Endothelial cell of umbilical vein (primary cell): ENCODE results near the gene PCP4L1. TPM values are rescaled to one million over a fixed set of nuclear protein-coding genes. Genes with fewer than 3 reads are reported as not detected.

Source experiments
- BruUV-seq: library from RNA; stranded (reverse); fragments of 400-500 nt; replicated peaks from 2 replicates; lab custom pipeline; 2021; lab: Mats Ljungman, UMichigan
- CTCF ChIA-PET: fragments of 300-600, 350-600 bp; sonication (Branson Sonifier 250); formaldehyde crosslinking; loops from one replicate; lab custom pipeline; 2021; ENCODE audit warnings: antibody characterized with exemption, inconsistent platforms; lab: Charles Lee
- POLR2A ChIA-PET: fragments of 300-600, 350-600 bp; sonication (Branson Sonifier 250); formaldehyde crosslinking; loops from one replicate; lab custom pipeline; 2021; ENCODE audit warnings: antibody characterized with exemption, inconsistent platforms; lab: Charles Lee
- DNase-seq: peaks from one replicate; pipeline ENCODE4 v3.0.0-alpha.2; 2011; ENCODE audit warnings: low read depth, low spot score
- FAIRE-seq: peaks from 2 replicates; lab custom pipeline; 2011; peaks lifted over from hg19 to GRCh38; lab: Jason Lieb, UNC
- H2AFZ ChIP-seq: 2 replicates; pipeline ENCODE4 v1.6.0; 2012; ENCODE audit warnings: low read depth, low read length, control low read depth, inconsistent platforms
- H3K27ac ChIP-seq: 2 replicates; pipeline ENCODE4 v1.5.1; 2011; ENCODE audit warnings: low read depth, mild to moderate bottlenecking, control low read depth, low read length, moderate library complexity; ENCODE audit not compliant: insufficient read depth
- H3K27me3 ChIP-seq, 2 experiments: 2 replicates each; pipeline versions ENCODE4 v1.6.0 to v1.6.1; 2011; ENCODE audit warnings: low read length in 2 of 2, mixed read lengths in 1 of 2; ENCODE audit not compliant: control insufficient read depth in 2 of 2, insufficient read depth in 2 of 2
- H3K36me3 ChIP-seq, 2 experiments: 2 replicates in 1 of 2; 3 replicates in 1 of 2; pipeline ENCODE4 v1.5.1; 2011; ENCODE audit warnings: low read length in 2 of 2, mild to moderate bottlenecking in 1 of 2, moderate library complexity in 1 of 2; ENCODE audit not compliant: control insufficient read depth in 2 of 2, insufficient read depth in 2 of 2; ENCODE audit errors: extremely low read depth in 1 of 2
- H3K4me1 ChIP-seq: 3 replicates; pipeline ENCODE4 v1.5.1; 2011; ENCODE audit warnings: mild to moderate bottlenecking, low read length; ENCODE audit not compliant: control insufficient read depth, insufficient read depth; ENCODE audit errors: extremely low read depth
- H3K4me2 ChIP-seq: 2 replicates; pipeline ENCODE4 v1.6.1; 2011; ENCODE audit warnings: low read length, control low read depth, mixed read lengths; ENCODE audit not compliant: insufficient read depth
- H3K4me3 ChIP-seq, 3 experiments: fragments of 200-600 bp in 1 of 3; sonication (generic), shearing (Covaris generic) in 1 of 3; replicated peaks in 1 of 3; 2 replicates each; pipeline ENCODE4 v1.5.1; 2011 to 2016; ENCODE audit warnings: control low read depth in 3 of 3, low read length in 3 of 3, mild to moderate bottlenecking in 2 of 3, inconsistent platforms in 1 of 3, low read depth in 1 of 3, moderate library complexity in 1 of 3; ENCODE audit not compliant: insufficient read depth in 1 of 3
- H3K79me2 ChIP-seq: 2 replicates; pipeline ENCODE4 v1.6.0; 2012; ENCODE audit warnings: low read length, inconsistent platforms; ENCODE audit not compliant: control insufficient read depth, insufficient read depth
- H3K9ac ChIP-seq: replicated peaks from 2 replicates; pipeline ENCODE3; 2011; ENCODE audit warnings: low read length, control low read depth; ENCODE audit not compliant: insufficient read depth; ENCODE audit errors: extremely low read depth
- H3K9me1 ChIP-seq: replicated peaks from 3 replicates; pipeline ENCODE4 v1.6.0; 2011; ENCODE audit warnings: mild to moderate bottlenecking, low read length; ENCODE audit not compliant: control insufficient read depth, insufficient read depth; ENCODE audit errors: extremely low read depth
- H3K9me3 ChIP-seq: replicated peaks from 2 replicates; pipeline ENCODE4 v1.5.1; 2012; ENCODE audit warnings: low read length, inconsistent platforms; ENCODE audit not compliant: control insufficient read depth, insufficient read depth
- H4K20me1 ChIP-seq: replicated peaks from 2 replicates; pipeline ENCODE3; 2011; ENCODE audit warnings: mild to moderate bottlenecking, low read length; ENCODE audit not compliant: control insufficient read depth, insufficient read depth; ENCODE audit errors: extremely low read depth
- CTCF ChIP-seq, 2 donors: IDR thresholded peaks; 1 replicate in 1 of 2; 2 replicates in 1 of 2; pipeline ENCODE4 v1.5.1; 2011; ENCODE audit warnings: low read length in 2 of 2, mild to moderate bottlenecking in 2 of 2, moderate library complexity in 2 of 2, control low read depth in 1 of 2, inconsistent platforms in 1 of 2, low read depth in 1 of 2; ENCODE audit not compliant: insufficient read depth in 1 of 2; ENCODE audit errors: extremely low read depth in 1 of 2
- EZH2 ChIP-seq: IDR thresholded peaks from 2 replicates; pipeline ENCODE4 v1.6.1; 2012; ENCODE audit warnings: borderline replicate concordance, low read depth, mild to moderate bottlenecking, moderate library complexity, low read length, inconsistent platforms; ENCODE audit not compliant: severe bottlenecking
- FOS ChIP-seq: IDR thresholded peaks from 2 replicates; pipeline ENCODE4 v1.6.1; 2011; ENCODE audit warnings: mild to moderate bottlenecking, low read length, moderate library complexity, borderline replicate concordance; ENCODE audit not compliant: insufficient read depth
- GATA2 ChIP-seq: IDR thresholded peaks from 2 replicates; pipeline ENCODE4 v1.7.0; 2011; ENCODE audit warnings: low read depth, mild to moderate bottlenecking, moderate library complexity, mixed read lengths, low read length; ENCODE audit not compliant: insufficient read length, insufficient read depth
- JUN ChIP-seq: IDR thresholded peaks from 2 replicates; pipeline ENCODE4 v1.6.1; 2011; ENCODE audit warnings: borderline replicate concordance, low read depth; ENCODE audit not compliant: insufficient read length, insufficient read depth
- MAX ChIP-seq: IDR thresholded peaks from 2 replicates; pipeline ENCODE4 v1.6.1; 2011; ENCODE audit not compliant: insufficient read depth, insufficient read length
- MYC ChIP-seq: IDR thresholded peaks from one replicate; pipeline ENCODE4 v1.6.1; 2011; ENCODE audit warnings: mild to moderate bottlenecking, low read depth, low read length
- POLR2A ChIP-seq: IDR thresholded peaks from 2 replicates; pipeline ENCODE4 v1.6.1; 2012; ENCODE audit warnings: low read depth, mild to moderate bottlenecking, control low read depth, low read length
- POLR2AphosphoS5 ChIP-seq: IDR thresholded peaks from 2 replicates; pipeline ENCODE4 v1.6.1; 2012; ENCODE audit warnings: low read depth, mild to moderate bottlenecking, control low read depth, low read length, moderate library complexity; ENCODE audit not compliant: insufficient read depth
- dilution Hi-C: fragments of 300-500 bp; cut with MboI; formaldehyde crosslinking; loops from one replicate; pipeline ENCODE4 v1.15.0; 2019; ENCODE audit warnings: low sequenced_read_pairs; ENCODE audit not compliant: extremely low pct_ligation_motif_present
- intact Hi-C: fragments of 100-400 bp; cut with micrococcal nuclease; formaldehyde crosslinking; loops from one replicate; pipeline ENCODE4 v1.10.0; 2022
- polyA plus RNA-seq, 4 experiments: library from polyadenylated mRNA; depleted of rRNA in 3 of 4; stranded (reverse) in 3 of 4; unstranded in 1 of 4; fragments of >200 nt; gene quantifications; 2 replicates each; pipeline versions ENCODE4 v1.2.1 to v1.2.3, GENCODE V29; 2011 to 2012; ENCODE audit warnings: missing spikeins in 1 of 4
- total RNA-seq: library from RNA; stranded (reverse); gene quantifications from 2 replicates; pipeline ENCODE4 v1.2.3, GENCODE V29; 2021

The PCP4L1 gene
- total and polyA plus RNA-seq, 2 donors (not counting 3 experiments of a cell fraction or from before 2014, with no cell fraction given) = not detected

- dilution Hi-C loops = no loop called here
- ChIA-PET CTCF (interaction anchor here (0.5 to 2.9 kb wide), 9 partner anchors 8 to 165 kb away, joined by 3 to 24 read pairs (median 6); partner anchors contain the start of gene TOMM40L), POLR2A (interaction anchor here (1.5 kb wide), 1 partner anchor 8 kb away, joined by 4 read pairs; the partner anchor contains the start of gene TOMM40L)
- H2AFZ ChIP-seq = peak overlapping the region; percentile 54
- no peaks in the 10 kb centered on the region for H4K20me1 ChIP-seq
- no peaks in the 10 kb centered on the region for H3K27me3 ChIP-seq
- H3K4me1 ChIP-seq = peaks cover 11% of the 10 kb centered on the region
- intact Hi-C loops = no loop called here
- peaks cover 18% of the 10 kb centered on the region in 2 experiments for H3K36me3 ChIP-seq
- H3K4me2 ChIP-seq = peak overlapping the region; percentile 3
- peak; percentile 84 for FAIRE-seq
- no peaks in the 10 kb centered on the region for H3K9me3 ChIP-seq
- H3K9me1 ChIP-seq = no peaks in the 10 kb centered on the region
- DNase-seq = no peak
- no peak overlapping the region for H3K4me3 ChIP-seq
- H3K79me2 ChIP-seq = no peaks in the 10 kb centered on the region
- no peak overlapping the region for H3K9ac ChIP-seq
- TF ChIP-seq GATA2 = no peak
- TF ChIP-seq MAX = no peak
- no peak for TF ChIP-seq MYC
- no peak for TF ChIP-seq POLR2AphosphoS5
- TF ChIP-seq JUN = no peak
- TF ChIP-seq FOS = no peak
- no TSS peak for BruUV-seq
- no peak overlapping the region for H3K27ac ChIP-seq
Measured at GRCh38 chr1:161216945-161217712, 41.4 kb upstream of the PCP4L1 start.

- intact Hi-C loops (no loop called here), dilution Hi-C loops (no loop called here)
- DNase-seq (no peak), FAIRE-seq (no peak)
- Histone ChIP-seq H3K36me3 (peaks cover 16 to 18% of the 10 kb centered on the region in 2 experiments), H3K9me1 (no peaks in the 10 kb centered on the region), H3K27ac (no peak overlapping the region), H3K4me1 (peaks cover 11% of the 10 kb centered on the region), H3K4me3 (no peak overlapping the region), H3K27me3 (no peaks in the 10 kb centered on the region), H3K4me2 (no peak overlapping the region), H3K9ac (no peak overlapping the region), H4K20me1 (no peaks in the 10 kb centered on the region), H3K79me2 (no peaks in the 10 kb centered on the region), H2AFZ (no peak overlapping the region), H3K9me3 (no peaks in the 10 kb centered on the region)
- BruUV-seq = no TSS peak
- ChIA-PET POLR2A (no interaction called here), CTCF (interaction anchor here (0.6 to 2.2 kb wide), 5 partner anchors 9 to 156 kb away, joined by 3 to 8 read pairs (median 3); no protein-coding TSS in a partner anchor)
- TF ChIP-seq MAX = no peak
- no peak for TF ChIP-seq MYC
- TF ChIP-seq CTCF (IDR thresholded peaks at IDR 0.05; ENCODE audit: extremely low read depth in 1 of 2, insufficient read depth in 1 of 2, low read depth in 1 of 2, low read length in 2 of 2) = no peak
- TF ChIP-seq JUN = no peak
- no peak for TF ChIP-seq EZH2
- no peak for TF ChIP-seq POLR2A
- no peak for TF ChIP-seq POLR2AphosphoS5
- TF ChIP-seq FOS = no peak
- no peak for TF ChIP-seq GATA2
Measured at GRCh38 chr1:161217831-161218230, 40.7 kb upstream of the PCP4L1 start.
